Thymus (tissue), 11 donors: ENCODE data around the gene LMNA. TPM values are rescaled to one million over a fixed set of nuclear protein-coding genes. Genes with fewer than 3 reads are reported as not detected.
"Not testable (repeated sequence)": the region's sequence is repeated elsewhere in the genome, so short reads cannot be mapped to it uniquely, and the experiment has no call there.

ENCODE experiments used
- DNase-seq, 9 donors: peaks; one replicate each; pipeline ENCODE4 v3.0.0-alpha.2; 2013; ENCODE audit warnings: low spot score in 9 of 9, low read depth in 6 of 9, missing footprints in 1 of 9
- H3K27ac ChIP-seq, 2 donors: one replicate each; pipeline ENCODE4 v1.5.1; 2013; ENCODE audit warnings: control low read depth in 1 of 2, low read depth in 1 of 2, low read length in 1 of 2, mild to moderate bottlenecking in 1 of 2, moderate library complexity in 1 of 2
- H3K27me3 ChIP-seq, 2 donors: one replicate each; pipeline ENCODE4 v1.5.1; 2013; ENCODE audit warnings: low read length in 1 of 2; ENCODE audit not compliant: control insufficient read depth in 2 of 2, insufficient read depth in 1 of 2
- H3K36me3 ChIP-seq, 2 donors: one replicate each; pipeline ENCODE4 v1.5.1; 2013; ENCODE audit warnings: low read length in 1 of 2, mild to moderate bottlenecking in 1 of 2, moderate library complexity in 1 of 2; ENCODE audit not compliant: control insufficient read depth in 2 of 2, insufficient read depth in 2 of 2
- H3K4me1 ChIP-seq, 2 donors: one replicate each; pipeline ENCODE4 v1.5.1; 2013; ENCODE audit warnings: low read length in 2 of 2; ENCODE audit not compliant: control insufficient read depth in 2 of 2, insufficient read depth in 2 of 2
- H3K4me3 ChIP-seq, 2 donors: one replicate each; pipeline ENCODE4 v1.5.1; 2013; ENCODE audit warnings: low read length in 2 of 2, control low read depth in 1 of 2, mild to moderate bottlenecking in 1 of 2
- H3K9me3 ChIP-seq, 2 donors: one replicate each; pipeline ENCODE4 v1.5.1; 2013; ENCODE audit warnings: low read length in 1 of 2, mild to moderate bottlenecking in 1 of 2; ENCODE audit not compliant: control insufficient read depth in 2 of 2, insufficient read depth in 1 of 2
- WGBS: extraction: QIAGEN DNeasy Blood & Tissue Kit; methylation state at CpG from one replicate; pipeline ENCODE4 v1.1.7; 2013; 5-methylcytosine and 5-hydroxymethylcytosine counted together
- polyA plus RNA-seq: library from polyadenylated mRNA; stranded (reverse); fragments of 200-250 nt; gene quantifications from one replicate; pipeline ENCODE4 v1.2.3, GENCODE V29; 2013
- total RNA-seq: library from RNA; stranded (reverse); fragments of 120-200 nt; gene quantifications from one replicate; pipeline ENCODE4 v1.2.4, GENCODE V29; 2013
- donor health status: healthy.

The LMNA gene
- total and polyA plus RNA-seq, 2 donors = 51.6 to 68.3 TPM

DNA sequence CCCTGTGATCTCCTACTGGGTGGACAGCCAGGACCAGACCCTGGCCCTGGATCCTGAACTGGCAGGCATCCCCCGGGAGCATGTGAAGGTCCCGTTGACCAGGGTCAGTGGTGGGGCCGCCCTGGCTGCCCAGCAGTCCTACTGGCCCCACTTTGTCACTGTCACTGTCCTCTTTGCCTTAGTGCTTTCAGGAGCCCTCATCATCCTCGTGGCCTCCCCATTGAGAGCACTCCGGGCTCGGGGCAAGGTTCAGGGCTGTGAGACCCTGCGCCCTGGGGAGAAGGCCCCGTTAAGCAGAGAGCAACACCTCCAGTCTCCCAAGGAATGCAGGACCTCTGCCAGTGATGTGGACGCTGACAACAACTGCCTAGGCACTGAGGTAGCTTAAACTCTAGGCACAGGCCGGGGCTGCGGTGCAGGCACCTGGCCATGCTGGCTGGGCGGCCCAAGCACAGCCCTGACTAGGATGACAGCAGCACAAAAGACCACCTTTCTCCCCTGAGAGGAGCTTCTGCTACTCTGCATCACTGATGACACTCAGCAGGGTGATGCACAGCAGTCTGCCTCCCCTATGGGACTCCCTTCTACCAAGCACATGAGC lies 62.2 kb downstream of the LMNA start:
- H3K36me3 ChIP-seq = peaks cover 0 to 11% of the 10 kb centered on the region in 2 donors

GRCh38 chr1:156177919-156178654 lies 63.6 kb downstream of the LMNA start:
- Histone ChIP-seq H3K4me1 (peaks cover 20 to 32% of the 10 kb centered on the region in 2 donors), H3K4me3 (no peak overlapping the region), H3K27ac (peak overlapping the region; percentile 55 to 75), H3K27me3 (no peaks in the 10 kb centered on the region), H3K9me3 (no peaks in the 10 kb centered on the region), H3K36me3 (peaks cover 0 to 11% of the 10 kb centered on the region in 2 donors)
- 40% methylated on average over 7 of the region's 7 CpGs for WGBS
- DNase-seq = peak in 6 of 9 donors; percentile 19 to 82 (median 56)

More for the DNA sequence above, 62.2 kb downstream of the LMNA start:
- Histone ChIP-seq H3K4me3 (no peak overlapping the region), H3K4me1 (peaks cover 20 to 38% of the 10 kb centered on the region in 2 donors), H3K9me3 (no peaks in the 10 kb centered on the region), H3K27me3 (no peaks in the 10 kb centered on the region), H3K27ac (no peak overlapping the region)
- no peak for DNase-seq
- WGBS = 98% methylated on average over 12 of the region's 12 CpGs

DNA sequence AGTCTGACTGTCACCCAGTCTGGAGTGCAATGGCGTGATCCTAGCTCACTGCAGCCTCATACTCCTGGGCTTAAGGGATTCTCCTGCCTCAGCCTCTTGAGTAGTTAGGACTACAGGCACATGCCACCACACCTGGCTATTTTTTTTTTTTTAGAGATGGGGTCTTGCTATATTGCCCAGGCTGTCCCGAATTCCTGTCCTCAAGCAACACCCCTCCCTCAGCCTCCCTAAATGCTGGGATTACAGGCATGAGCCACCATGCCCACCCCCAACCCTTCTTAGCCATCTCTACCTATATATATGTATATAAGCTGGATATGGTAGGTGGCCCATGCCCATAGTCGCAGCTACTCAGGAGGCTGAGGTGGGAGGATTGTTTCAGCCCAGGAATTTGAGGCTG lies 66.0 kb downstream of the LMNA start:
- no peak for DNase-seq
- H3K27ac ChIP-seq = no peak overlapping the region
- H3K4me1 ChIP-seq = peaks cover 15 to 26% of the 10 kb centered on the region in 2 donors
- peaks cover 0 to 7% of the 10 kb centered on the region in 2 donors for H3K36me3 ChIP-seq
- WGBS = 98% methylated on average over 3 of the region's 3 CpGs
- no peaks in the 10 kb centered on the region for H3K9me3 ChIP-seq
- H3K4me3 ChIP-seq = no peak overlapping the region
- H3K27me3 ChIP-seq = no peaks in the 10 kb centered on the region

DNA sequence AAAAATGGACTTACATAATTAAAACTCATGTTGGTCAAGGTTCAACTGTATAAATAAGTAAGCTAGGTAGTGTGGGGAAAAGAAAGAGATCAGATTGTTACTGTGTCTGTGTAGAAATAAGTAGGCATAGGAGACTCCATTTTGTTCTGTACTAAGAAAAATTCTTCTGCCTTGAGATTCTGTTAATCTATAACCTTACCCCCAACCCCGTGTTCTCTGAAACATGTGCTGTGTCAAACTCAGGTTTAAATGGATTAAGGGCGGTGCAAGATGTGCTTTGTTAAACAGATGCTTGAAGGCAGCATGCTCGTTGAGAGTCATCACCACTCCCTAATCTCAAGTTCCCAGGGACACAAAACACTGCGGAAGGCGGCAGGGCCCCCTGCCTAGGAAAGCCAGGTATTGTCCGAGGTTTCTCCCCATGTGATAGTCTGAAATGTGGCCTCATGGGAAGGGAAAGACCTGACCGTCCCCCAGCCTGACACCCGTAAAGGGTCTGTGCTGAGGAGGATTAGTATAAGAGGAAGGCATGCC lies 66.9 kb downstream of the LMNA start:
- not testable (repeated sequence) for H3K27ac ChIP-seq, H3K36me3 ChIP-seq
- 93% methylated on average over 8 of the region's 8 CpGs for WGBS

GRCh38 chr1:156182010-156182779 lies 67.7 kb downstream of the LMNA start:
- WGBS = 95% methylated on average over 12 of the region's 12 CpGs
- not testable (repeated sequence) for H3K27ac ChIP-seq, H3K36me3 ChIP-seq, H3K27me3 ChIP-seq, DNase-seq, H3K9me3 ChIP-seq, H3K4me3 ChIP-seq
- H3K4me1 ChIP-seq = peaks cover 15 to 19% of the 10 kb centered on the region in 2 donors

More for the DNA sequence above, 66.9 kb downstream of the LMNA start:
- not testable (repeated sequence) for DNase-seq, H3K4me3 ChIP-seq, H3K27me3 ChIP-seq, H3K9me3 ChIP-seq
- peaks cover 15 to 26% of the 10 kb centered on the region in 2 donors for H3K4me1 ChIP-seq

DNA sequence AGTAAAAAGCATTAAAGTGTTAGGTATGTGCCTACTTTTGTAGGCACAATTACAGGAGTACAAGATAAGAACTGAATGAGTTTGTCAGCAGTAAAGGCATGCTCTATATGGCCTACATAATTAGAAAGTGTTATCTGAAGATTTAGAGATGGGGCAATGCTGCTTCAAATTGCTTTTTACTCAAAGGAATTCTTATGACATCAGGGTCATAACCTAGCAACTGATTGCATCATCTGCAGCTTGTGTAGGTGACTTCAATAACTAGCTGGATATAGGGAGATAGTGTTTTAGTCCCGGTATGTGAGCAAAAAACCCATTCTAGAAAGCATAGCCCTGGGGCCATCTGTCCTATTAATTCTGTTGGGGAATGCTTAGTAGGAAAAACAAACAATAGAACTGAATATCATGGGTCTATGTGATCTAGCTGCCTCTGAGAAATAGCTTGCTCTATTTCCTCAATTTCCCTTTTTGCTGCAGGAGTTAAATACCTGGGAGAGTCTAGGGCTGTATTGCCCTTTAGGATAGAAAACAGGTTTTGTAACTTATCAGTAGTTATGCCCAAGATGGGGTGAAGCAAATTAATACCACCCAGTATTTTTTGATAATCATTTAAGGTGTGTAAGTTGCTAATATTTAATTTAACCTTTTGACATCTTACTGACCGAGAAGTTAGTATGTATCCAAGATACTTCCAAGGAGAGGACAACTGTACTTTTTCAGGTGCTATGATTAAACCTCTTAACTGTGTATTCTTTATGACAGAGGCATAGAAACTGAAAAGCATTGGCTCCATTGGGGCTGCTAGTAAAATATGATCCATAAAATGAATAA lies 72.1 kb downstream of the LMNA start:
- not testable (repeated sequence) for H3K27me3 ChIP-seq, H3K36me3 ChIP-seq, H3K27ac ChIP-seq, H3K9me3 ChIP-seq, H3K4me1 ChIP-seq, DNase-seq, H3K4me3 ChIP-seq
- WGBS = 98% methylated on average over 2 of the region's 2 CpGs

Other genes starting within 250 kb of the LMNA start
- 24.4 TPM for gene RIT1, start 203.4 kb upstream of the LMNA start, total RNA-seq
- 17.2 TPM for gene RIT1, start 203.4 kb upstream of the LMNA start, polyA plus RNA-seq
- gene KHDC4, start 180.3 kb upstream of the LMNA start, total RNA-seq = 31.3 TPM
- 45.8 TPM for gene KHDC4, start 180.3 kb upstream of the LMNA start, polyA plus RNA-seq
- not detected for gene RXFP4, start 173.1 kb upstream of the LMNA start, total RNA-seq
- 0.18 TPM for gene RXFP4, start 173.1 kb upstream of the LMNA start, polyA plus RNA-seq
- 42.3 TPM for gene ARHGEF2, start 136.2 kb upstream of the LMNA start, total RNA-seq
- 58.5 TPM for gene ARHGEF2, start 136.2 kb upstream of the LMNA start, polyA plus RNA-seq
- gene SSR2, start 93.8 kb upstream of the LMNA start, total RNA-seq = 262 TPM
- 251 TPM for gene SSR2, start 93.8 kb upstream of the LMNA start, polyA plus RNA-seq
- gene UBQLN4, start 60.9 kb upstream of the LMNA start, total RNA-seq = 10.4 TPM
- 15.1 TPM for gene UBQLN4, start 60.9 kb upstream of the LMNA start, polyA plus RNA-seq
- 75.9 TPM for gene LAMTOR2, start 59.9 kb upstream of the LMNA start, total RNA-seq
- 82.2 TPM for gene LAMTOR2, start 59.9 kb upstream of the LMNA start, polyA plus RNA-seq
- gene RAB25, start 53.6 kb upstream of the LMNA start, total RNA-seq = 17.6 TPM
- 43.1 TPM for gene RAB25, start 53.6 kb upstream of the LMNA start, polyA plus RNA-seq
- gene MEX3A, start 32.2 kb upstream of the LMNA start, total RNA-seq = 1.3 TPM
- gene MEX3A, start 32.2 kb upstream of the LMNA start, polyA plus RNA-seq = 0.55 TPM
- 6.4 TPM for gene SEMA4A, start 38.9 kb downstream of the LMNA start, total RNA-seq
- 14.8 TPM for gene SEMA4A, start 38.9 kb downstream of the LMNA start, polyA plus RNA-seq
- 8.8 TPM for gene SLC25A44, start 79.4 kb downstream of the LMNA start, total RNA-seq
- 10.7 TPM for gene SLC25A44, start 79.4 kb downstream of the LMNA start, polyA plus RNA-seq
- gene PMF1, start 98.3 kb downstream of the LMNA start, total RNA-seq = 56.8 TPM
- gene PMF1, start 98.3 kb downstream of the LMNA start, polyA plus RNA-seq = 67.4 TPM
- gene BGLAP, start 127.5 kb downstream of the LMNA start, total RNA-seq = 0.66 TPM
- gene BGLAP, start 127.5 kb downstream of the LMNA start, polyA plus RNA-seq = 4.3 TPM
- gene PAQR6, start 133.3 kb downstream of the LMNA start, total RNA-seq = 0.61 TPM
- gene PAQR6, start 133.3 kb downstream of the LMNA start, polyA plus RNA-seq = 8.6 TPM
- 32.3 TPM for gene SMG5, start 168.1 kb downstream of the LMNA start, total RNA-seq
- gene SMG5, start 168.1 kb downstream of the LMNA start, polyA plus RNA-seq = 28.2 TPM
- gene TMEM79, start 169.6 kb downstream of the LMNA start, total RNA-seq = 3.4 TPM
- 10.2 TPM for gene TMEM79, start 169.6 kb downstream of the LMNA start, polyA plus RNA-seq
- 20.3 TPM for gene GLMP, start 181.0 kb downstream of the LMNA start, total RNA-seq
- gene GLMP, start 181.0 kb downstream of the LMNA start, polyA plus RNA-seq = 40.0 TPM
- gene VHLL, start 184.6 kb downstream of the LMNA start, total RNA-seq = not detected
- 0.09 TPM for gene VHLL, start 184.6 kb downstream of the LMNA start, polyA plus RNA-seq
- 296 TPM for gene CCT3, start 223.6 kb downstream of the LMNA start, total RNA-seq
- 114 TPM for gene CCT3, start 223.6 kb downstream of the LMNA start, polyA plus RNA-seq
- 0.71 TPM for gene TSACC, start 223.8 kb downstream of the LMNA start, total RNA-seq
- gene TSACC, start 223.8 kb downstream of the LMNA start, polyA plus RNA-seq = 0.27 TPM